H9 (cell line): ENCODE measurements around the gene WNT8B. TPM values are rescaled to one million over a fixed set of nuclear protein-coding genes. Genes with fewer than 3 reads are reported as not detected.

Experiments
- DNase-seq: peaks from one replicate; pipeline ENCODE4 v3.0.0-alpha.2; 2017
- H2AFZ ChIP-seq: one replicate; pipeline ENCODE4 v1.6.1; 2013; ENCODE audit warnings: mild to moderate bottlenecking, low read length, control low read depth, moderate library complexity
- H2AK5ac ChIP-seq: 2 replicates; pipeline ENCODE4 v1.6.1; 2013; ENCODE audit warnings: low read length, control low read depth, mixed read lengths; ENCODE audit not compliant: insufficient read length
- H2BK120ac ChIP-seq: one replicate; pipeline ENCODE4 v1.6.1; 2013; ENCODE audit warnings: low read depth, mild to moderate bottlenecking, low read length, control low read depth, inconsistent platforms; ENCODE audit not compliant: poor library complexity, severe bottlenecking
- H2BK12ac ChIP-seq: 2 replicates; pipeline ENCODE4 v1.6.1; 2013; ENCODE audit warnings: low read length, control low read depth, mixed read lengths, low read depth; ENCODE audit not compliant: insufficient read length
- H2BK15ac ChIP-seq: 2 replicates; pipeline ENCODE4 v1.6.1; 2013; ENCODE audit warnings: low read depth, low read length, control low read depth
- H2BK20ac ChIP-seq: one replicate; pipeline ENCODE4 v1.6.1; 2013; ENCODE audit warnings: low read depth, mild to moderate bottlenecking, low read length, control low read depth, inconsistent platforms; ENCODE audit not compliant: poor library complexity, severe bottlenecking
- H2BK5ac ChIP-seq: 2 replicates; pipeline ENCODE4 v1.6.1; 2013; ENCODE audit warnings: low read length, control low read depth, mixed read lengths; ENCODE audit not compliant: insufficient read length
- H3K14ac ChIP-seq: 2 replicates; pipeline ENCODE4 v1.6.1; 2013; ENCODE audit warnings: low read length, control low read depth; ENCODE audit not compliant: insufficient read depth
- H3K18ac ChIP-seq: 2 replicates; pipeline ENCODE4 v1.6.1; 2013; ENCODE audit warnings: low read depth, mild to moderate bottlenecking, mixed read lengths, low read length, control low read depth; ENCODE audit not compliant: insufficient read length
- H3K23ac ChIP-seq: 2 replicates; pipeline ENCODE4 v1.6.1; 2013; ENCODE audit warnings: low read length, control low read depth, mixed read lengths, low read depth; ENCODE audit not compliant: insufficient read length
- H3K23me2 ChIP-seq: 2 replicates; pipeline ENCODE4 v1.6.1; 2013; ENCODE audit warnings: low read depth, mild to moderate bottlenecking, mixed read lengths, low read length, control low read depth; ENCODE audit not compliant: insufficient read length, poor library complexity, severe bottlenecking
- H3K27ac ChIP-seq: 2 replicates; pipeline ENCODE4 v1.5.1; 2013; ENCODE audit warnings: low read length, control low read depth, mixed read lengths, low read depth; ENCODE audit not compliant: insufficient read length
- H3K27me3 ChIP-seq: 2 replicates; pipeline ENCODE4 v1.6.1; 2013; ENCODE audit warnings: low read length, control low read depth, inconsistent platforms; ENCODE audit not compliant: insufficient read depth
- H3K4ac ChIP-seq: 2 replicates; pipeline ENCODE4 v1.6.1; 2013; ENCODE audit warnings: low read depth, mild to moderate bottlenecking, control low read depth, inconsistent platforms, low read length, moderate library complexity
- H3K4me1 ChIP-seq: 2 replicates; pipeline ENCODE4 v1.6.1; 2013; ENCODE audit warnings: low read length, control low read depth, inconsistent platforms; ENCODE audit not compliant: insufficient read depth
- H3K4me2 ChIP-seq: 2 replicates; pipeline ENCODE4 v1.6.1; 2013; ENCODE audit warnings: low read length, control low read depth, mixed read lengths; ENCODE audit not compliant: insufficient read length, insufficient read depth
- H3K56ac ChIP-seq: 2 replicates; pipeline ENCODE4 v1.6.1; 2013; ENCODE audit warnings: low read depth, mild to moderate bottlenecking, mixed read lengths, low read length, control low read depth; ENCODE audit not compliant: insufficient read length
- H3K79me1 ChIP-seq: 2 replicates; pipeline ENCODE4 v1.6.1; 2013; ENCODE audit warnings: low read depth, mild to moderate bottlenecking, moderate library complexity, low read length, control low read depth, inconsistent platforms; ENCODE audit not compliant: insufficient read depth, poor library complexity, severe bottlenecking
- H3K79me2 ChIP-seq: 2 replicates; pipeline ENCODE4 v1.6.1; 2013; ENCODE audit warnings: low read length, control low read depth, inconsistent platforms; ENCODE audit not compliant: insufficient read depth
- H3K9ac ChIP-seq: 2 replicates; pipeline ENCODE4 v1.6.1; 2013; ENCODE audit warnings: low read length, control low read depth, mixed read lengths; ENCODE audit not compliant: insufficient read length; ENCODE audit errors: extremely low read depth
- H3K9me3 ChIP-seq: one replicate; pipeline ENCODE4 v1.6.1; 2013; ENCODE audit warnings: low read depth, low read length, inconsistent platforms; ENCODE audit not compliant: control insufficient read depth
- H3T11ph ChIP-seq: one replicate; pipeline ENCODE4 v1.6.1; 2013; ENCODE audit warnings: mild to moderate bottlenecking, low read length, control low read depth, inconsistent platforms
- H4K20me1 ChIP-seq: one replicate; pipeline ENCODE4 v1.6.1; 2013; ENCODE audit not compliant: control insufficient read depth, insufficient read length, insufficient read depth
- H4K5ac ChIP-seq: 2 replicates; pipeline ENCODE4 v1.6.1; 2013; ENCODE audit warnings: low read depth, mild to moderate bottlenecking, mixed read lengths, low read length, control low read depth; ENCODE audit not compliant: insufficient read length
- H4K8ac ChIP-seq: replicated peaks from 2 replicates; pipeline ENCODE4 v1.6.1; 2013; ENCODE audit warnings: low read length, control low read depth, mixed read lengths, low read depth; ENCODE audit not compliant: insufficient read length
- H4K91ac ChIP-seq: 2 replicates; pipeline ENCODE4 v1.6.1; 2013; ENCODE audit warnings: low read depth, mild to moderate bottlenecking, moderate library complexity, mixed read lengths, low read length, control low read depth; ENCODE audit not compliant: insufficient read length
- H3K27ac Mint-ChIP-seq, 3 experiments: 2 replicates in 2 of 3; 3 replicates in 1 of 3; pipeline ENCODE4 v1.8.0; 2020 to 2021; ENCODE audit warnings: mixed read lengths in 3 of 3, mild to moderate bottlenecking in 1 of 3, moderate library complexity in 1 of 3
- H3K27me3 Mint-ChIP-seq: 2 replicates; pipeline ENCODE4 v1.8.0; 2021; ENCODE audit warnings: low read depth, mild to moderate bottlenecking, moderate library complexity, mixed read lengths
- H3K36me3 Mint-ChIP-seq, 3 experiments: 2 replicates in 2 of 3; 3 replicates in 1 of 3; pipeline ENCODE4 v1.8.0; 2020 to 2021; ENCODE audit warnings: low read depth in 3 of 3, mixed read lengths in 3 of 3; ENCODE audit not compliant: insufficient read depth in 1 of 3
- H3K4me1 Mint-ChIP-seq, 2 experiments: 2 replicates each; pipeline ENCODE4 v1.8.0; 2020; ENCODE audit warnings: mixed read lengths in 2 of 2
- H3K4me3 Mint-ChIP-seq, 2 experiments: 2 replicates in 1 of 2; 3 replicates in 1 of 2; pipeline ENCODE4 v1.8.0; 2020 to 2021; ENCODE audit warnings: mild to moderate bottlenecking in 2 of 2, mixed read lengths in 2 of 2, moderate library complexity in 1 of 2
- H3K9me3 Mint-ChIP-seq, 2 experiments: 2 replicates in 1 of 2; 3 replicates in 1 of 2; pipeline ENCODE4 v1.8.0; 2020; ENCODE audit warnings: mild to moderate bottlenecking in 2 of 2, mixed read lengths in 2 of 2, moderate library complexity in 1 of 2
- WGBS: extraction: QIAGEN DNeasy Blood & Tissue Kit; methylation state at CpG from one replicate; pipeline ENCODE4 v1.1.7; 2013; ENCODE audit warnings: missing lambda C conversion rate, low lambda C conversion rate, mixed read lengths; ENCODE audit not compliant: insufficient read length; ENCODE audit errors: extremely low coverage; 5-methylcytosine and 5-hydroxymethylcytosine counted together
- total RNA-seq: library from RNA; stranded (reverse); gene quantifications from 2 replicates; pipeline ENCODE4 v1.2.1, GENCODE V29; 2021
- TF ChIP-seq, protein P1 (sequence below): fragments of 200-600 bp; sonication (generic); conservative IDR thresholded peaks from 3 replicates; pipeline ENCODE4 v1.8.0; 2021; ENCODE audit warnings: antibody characterized with exemption, mild to moderate bottlenecking

WNT8B gene
- total RNA-seq, 1 experiment from 2014 or later: not detected

DNA sequence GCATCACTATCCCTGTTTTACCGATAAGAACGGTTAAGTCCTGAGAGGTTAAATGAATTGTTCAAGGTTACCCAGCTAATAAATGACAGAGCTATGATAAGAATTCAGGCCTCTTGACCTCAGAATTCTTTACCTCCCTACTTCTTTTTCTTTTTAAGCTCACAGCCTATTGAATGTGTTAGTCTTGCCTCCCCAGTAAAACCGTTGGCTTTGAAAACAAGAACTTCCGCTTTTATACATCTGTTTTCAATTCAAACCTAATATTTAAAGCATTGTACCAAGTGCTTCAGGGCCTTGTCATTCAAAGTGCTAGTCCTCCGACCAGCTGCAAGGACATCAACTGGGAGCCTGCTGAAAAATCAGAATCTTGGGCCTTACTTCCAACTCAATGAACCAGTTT is 41.3 kb downstream of the WNT8B start:
- H2BK120ac ChIP-seq: no peak overlapping the region
- no peak overlapping the region for H3K27ac Mint-ChIP-seq
- TF ChIP-seq, protein P1, sequence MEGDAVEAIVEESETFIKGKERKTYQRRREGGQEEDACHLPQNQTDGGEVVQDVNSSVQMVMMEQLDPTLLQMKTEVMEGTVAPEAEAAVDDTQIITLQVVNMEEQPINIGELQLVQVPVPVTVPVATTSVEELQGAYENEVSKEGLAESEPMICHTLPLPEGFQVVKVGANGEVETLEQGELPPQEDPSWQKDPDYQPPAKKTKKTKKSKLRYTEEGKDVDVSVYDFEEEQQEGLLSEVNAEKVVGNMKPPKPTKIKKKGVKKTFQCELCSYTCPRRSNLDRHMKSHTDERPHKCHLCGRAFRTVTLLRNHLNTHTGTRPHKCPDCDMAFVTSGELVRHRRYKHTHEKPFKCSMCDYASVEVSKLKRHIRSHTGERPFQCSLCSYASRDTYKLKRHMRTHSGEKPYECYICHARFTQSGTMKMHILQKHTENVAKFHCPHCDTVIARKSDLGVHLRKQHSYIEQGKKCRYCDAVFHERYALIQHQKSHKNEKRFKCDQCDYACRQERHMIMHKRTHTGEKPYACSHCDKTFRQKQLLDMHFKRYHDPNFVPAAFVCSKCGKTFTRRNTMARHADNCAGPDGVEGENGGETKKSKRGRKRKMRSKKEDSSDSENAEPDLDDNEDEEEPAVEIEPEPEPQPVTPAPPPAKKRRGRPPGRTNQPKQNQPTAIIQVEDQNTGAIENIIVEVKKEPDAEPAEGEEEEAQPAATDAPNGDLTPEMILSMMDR: no peak

More for the DNA sequence above, 41.3 kb downstream of the WNT8B start:
- Mint-ChIP-seq H3K9me3 (no peaks in the 10 kb centered on the region), H3K27me3 (peaks cover 72% of the 10 kb centered on the region), H3K4me3 (no peak overlapping the region), H3K4me1 (peaks cover 2% of the 10 kb centered on the region in 2 experiments; a peak in 2 of 4 replicates), H3K36me3 (peaks cover 0 to 11% (median 0%) of the 10 kb centered on the region in 3 experiments; a peak in 2 of 7 replicates)
- Histone ChIP-seq H2BK5ac (no peak overlapping the region), H3K18ac (no peak overlapping the region), H2BK15ac (no peak overlapping the region), H3K23me2 (no peaks in the 10 kb centered on the region), H3K27me3 (no peaks in the 10 kb centered on the region), H4K5ac (no peak overlapping the region), H4K20me1 (no peaks in the 10 kb centered on the region), H3K4me1 (no peaks in the 10 kb centered on the region), H4K8ac (no peak overlapping the region), H3K4ac (no peak overlapping the region), H2BK12ac (no peak overlapping the region), H3K4me2 (no peak overlapping the region), H2AK5ac (no peak overlapping the region), H2BK20ac (no peak overlapping the region), H3K27ac (no peak overlapping the region), H3K79me1 (no peaks in the 10 kb centered on the region), H3K79me2 (no peaks in the 10 kb centered on the region), H3K9me3 (no peaks in the 10 kb centered on the region), H4K91ac (no peak overlapping the region), H3K23ac (no peak overlapping the region), H2AFZ (no peak overlapping the region), H3K56ac (no peak overlapping the region), H3K9ac (no peak overlapping the region), H3K14ac (no peak overlapping the region), H3T11ph (no peak overlapping the region)
- WGBS: no CpG with 5 or more reads among the region's 5 CpGs
- no peak for DNase-seq
